Mucosa of descending colon (tissue), 3 donors: ENCODE measurements around the gene LCE7A. TPM values are rescaled to one million over a fixed set of nuclear protein-coding genes. Genes with fewer than 3 reads are reported as not detected.

Source experiments
- ATAC-seq: fragments of 200-7000 bp; cut with Tn5 transposase; one replicate; pipeline ENCODE4 v1.9.1; 2020; ENCODE audit warnings: mild to moderate bottlenecking, moderate library complexity
- DNase-seq, 3 donors: peaks; one replicate each; pipeline ENCODE4 v3.0.0-alpha.2; 2020
- H3K36me3 ChIP-seq: fragments of 200-600 bp; one replicate; pipeline ENCODE4 v1.8.0; 2021; ENCODE audit warnings: low read depth, mild to moderate bottlenecking
- H3K4me1 ChIP-seq: fragments of 200-600 bp; one replicate; pipeline ENCODE4 v1.8.0; 2021; ENCODE audit warnings: low read depth, mild to moderate bottlenecking
- H3K4me3 ChIP-seq: fragments of 200-600 bp; one replicate; pipeline ENCODE4 v1.8.0; 2021; ENCODE audit warnings: mild to moderate bottlenecking
- H3K9me3 ChIP-seq: fragments of 200-600 bp; one replicate; pipeline ENCODE4 v1.8.0; 2021; ENCODE audit warnings: mild to moderate bottlenecking
- CTCF ChIP-seq: fragments of 200-600 bp; IDR thresholded peaks from one replicate; pipeline ENCODE4 v1.8.0; 2022; ENCODE audit warnings: antibody characterized with exemption, mild to moderate bottlenecking
- intact Hi-C, 2 donors: fragments of 100-400 bp; cut with DNase I in 1 of 2; cut with micrococcal nuclease in 1 of 2; formaldehyde crosslinking; loops; one replicate each; pipeline versions ENCODE4 v1.11.0 to v1.11.1; 2022; cut with DNase I, micrococcal nuclease
- total RNA-seq, 3 donors: library from RNA; stranded (reverse); fragmentation: NEBNext Ultra II Directional in 2 of 3; extraction: Animal tissue kit (Norgen Biotek cat#: 25700) in 2 of 3; gene quantifications; one replicate each; pipeline versions ENCODE4 v1.2.1 to v1.2.4, GENCODE V29; 2021 to 2023
- donor health status: DM: no; HTN: no; CAD: no; lungs with moderate emphysema.
- donor health status: DM: no; HTN: no; CAD: no.
- donor health status: DM: no; HTN: yes; CAD: no.

LCE7A gene
- total RNA-seq, 3 donors from 2014 or later, result not detected

DNA sequence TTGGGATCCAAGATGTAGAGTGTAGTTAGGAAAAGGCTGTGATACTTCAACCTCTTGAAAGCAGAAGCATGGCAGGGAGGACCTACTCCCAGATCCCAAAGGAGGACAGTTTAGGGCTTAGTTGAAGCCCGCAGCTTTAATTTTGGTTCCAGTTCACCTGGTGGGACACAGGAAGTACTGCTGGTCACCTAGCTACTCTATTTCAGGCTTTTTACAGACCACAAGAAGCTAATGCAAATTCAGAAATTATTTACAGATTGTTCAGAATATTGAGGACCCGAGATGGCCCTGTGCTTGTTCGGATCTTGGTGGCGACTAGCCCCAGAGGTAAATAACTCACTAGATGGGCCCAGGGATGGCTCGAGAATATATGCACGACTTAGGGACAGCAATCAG is 11.9 kb downstream of the LCE7A start:
- Histone ChIP-seq H3K9me3 (no peaks in the 10 kb centered on the region), H3K4me1 (no peaks in the 10 kb centered on the region), H3K36me3 (no peaks in the 10 kb centered on the region), H3K4me3 (no peak overlapping the region)
- no peak for TF ChIP-seq CTCF
- DNase-seq (no peak), ATAC-seq (no peak)
- intact Hi-C loops, result no loop called here

- Histone ChIP-seq H3K4me3 (no peak overlapping the region), H3K36me3 (no peaks in the 10 kb centered on the region), H3K9me3 (no peaks in the 10 kb centered on the region), H3K4me1 (no peaks in the 10 kb centered on the region)
- no peak for TF ChIP-seq CTCF
- DNase-seq, result no peak
- no peak for ATAC-seq
- intact Hi-C loops, result no loop called here
Measured at GRCh38 chr1:152873495-152873894, 13.7 kb downstream of the LCE7A start.

DNA sequence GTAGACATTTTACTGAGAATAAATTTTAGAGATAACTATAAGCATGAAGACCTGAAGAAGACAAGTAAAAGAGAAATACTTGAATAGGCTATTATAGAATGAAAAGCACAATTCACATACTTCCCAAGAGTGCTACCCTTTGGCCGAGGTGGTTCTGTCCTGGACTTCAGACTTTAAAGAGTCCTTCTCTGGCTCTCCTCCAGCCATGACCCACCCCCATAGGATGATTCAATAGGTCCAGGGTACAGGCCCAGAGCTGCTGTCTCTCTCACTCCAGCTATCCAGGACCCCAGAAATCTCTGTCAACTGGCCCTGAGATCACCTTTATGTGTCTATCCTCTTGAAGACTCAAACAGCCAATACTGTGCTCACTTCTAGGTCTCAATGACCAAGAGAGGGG is 17.0 kb downstream of the LCE7A start:
- H3K4me3 ChIP-seq, result no peak overlapping the region
- no peak for DNase-seq
- intact Hi-C loops, result no loop called here
- H3K4me1 ChIP-seq, result no peaks in the 10 kb centered on the region
- no peak for TF ChIP-seq CTCF
- no peaks in the 10 kb centered on the region for H3K9me3 ChIP-seq
- no peaks in the 10 kb centered on the region for H3K36me3 ChIP-seq
- ATAC-seq, result no peak

GRCh38 chr1:152878042-152878441 is 18.2 kb downstream of the LCE7A start, which contains the start of gene SMCP:
Gene SMCP, plus strand, starts transcription at chr1:152878322. Its CDS starts 6,101 bp downstream, at chr1:152884423.
- intact Hi-C loops, result no loop called here
- DNase-seq (no peak), ATAC-seq (no peak)
- Histone ChIP-seq H3K4me3 (no peak within 1 kb of the TSS), H3K9me3 (no peaks in the 10 kb centered on the region), H3K4me1 (no peaks in the 10 kb centered on the region), H3K36me3 (no peaks in the 10 kb centered on the region)
- TF ChIP-seq CTCF, result no peak

DNA sequence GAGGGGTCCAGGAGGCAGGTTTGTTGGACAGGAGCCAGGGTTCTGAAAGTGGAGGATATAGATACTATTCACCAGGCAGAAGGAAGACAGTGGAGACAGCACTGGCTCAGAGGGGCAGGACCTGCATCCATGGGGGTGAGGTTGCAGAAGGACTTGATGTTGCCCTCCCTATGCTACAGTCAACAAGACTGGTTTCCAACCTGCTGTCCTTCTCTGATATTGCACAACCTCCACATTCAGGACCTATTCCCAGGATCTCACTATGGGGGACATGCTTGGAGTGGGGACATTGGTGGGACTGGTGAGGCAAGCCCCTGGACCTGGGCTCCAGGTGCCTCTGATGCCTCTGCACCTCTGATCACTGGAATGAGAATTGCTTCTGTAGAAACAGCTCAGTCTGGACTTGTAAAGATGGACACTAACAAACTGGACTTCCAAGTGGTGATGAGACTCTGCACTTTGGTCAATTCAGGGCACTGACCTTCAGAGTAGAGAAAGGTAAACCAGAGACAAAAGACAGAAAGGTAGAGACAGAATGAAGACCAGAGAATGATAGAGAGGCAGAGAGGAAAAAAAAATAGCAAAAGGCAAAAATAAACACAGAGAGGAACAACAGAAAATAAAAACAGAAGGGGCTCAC is 19.9 kb downstream of the LCE7A start:
- Histone ChIP-seq H3K9me3 (no peaks in the 10 kb centered on the region), H3K4me3 (no peak overlapping the region), H3K4me1 (no peaks in the 10 kb centered on the region), H3K36me3 (no peaks in the 10 kb centered on the region)
- no peak for TF ChIP-seq CTCF
- intact Hi-C loops, result no loop called here
- no peak for ATAC-seq
- DNase-seq, result no peak

DNA sequence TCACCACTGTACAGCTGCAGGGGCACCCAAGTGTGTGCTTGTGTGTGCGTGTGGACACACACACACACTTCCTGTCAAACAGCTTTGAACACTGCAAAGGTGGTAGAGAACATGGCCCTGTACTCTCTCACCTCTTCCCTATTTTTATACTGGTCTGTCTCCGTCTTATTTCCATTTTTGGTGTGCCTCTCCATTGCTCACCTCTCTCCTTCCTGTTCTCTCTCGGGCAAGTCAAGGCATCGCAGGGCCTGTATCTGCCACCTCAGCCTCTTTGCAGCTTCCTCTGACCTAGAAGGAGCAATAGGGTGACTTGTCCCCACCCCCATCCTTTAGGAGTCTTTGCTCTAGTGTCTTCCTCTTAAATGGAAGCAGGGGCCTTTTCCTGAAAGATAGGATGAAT is 20.5 kb downstream of the LCE7A start:
- no peak for TF ChIP-seq CTCF

More for the DNA sequence above, 20.5 kb downstream of the LCE7A start:
- Histone ChIP-seq H3K9me3 (no peaks in the 10 kb centered on the region), H3K4me1 (no peaks in the 10 kb centered on the region), H3K4me3 (no peak overlapping the region), H3K36me3 (no peaks in the 10 kb centered on the region)
- DNase-seq (no peak), ATAC-seq (no peak)
- intact Hi-C loops, result no loop called here
